A549 (cell line): Measurements from ENCODE around the gene GPATCH4. TPM values are rescaled to one million over a fixed set of nuclear protein-coding genes. Genes with fewer than 3 reads are reported as not detected.

Experiments used
- ATAC-seq, 2 experiments: fragments of 200-7000 bp in 1 of 2; fragments of >200 bp in 1 of 2; cut with Nextera tagmentation in 1 of 2; cut with Tn5 transposase in 1 of 2; 3 replicates each; pipeline versions ENCODE4 v1.8.0 to v1.9.1; 2018 to 2020; ENCODE audit warnings: mild to moderate bottlenecking in 1 of 2, moderate library complexity in 1 of 2
- CTCF ChIA-PET: fragments of 300-600 bp; sonication (Branson Sonifier 250); formaldehyde crosslinking; extraction: SDS; loops from one replicate; lab custom pipeline; 2021; ENCODE audit warnings: antibody characterized with exemption, inconsistent platforms; lab: Yijun Ruan, JAX
- POLR2A ChIA-PET: fragments of 350-600 bp; formaldehyde crosslinking; extraction: SDS; loops from one replicate; lab custom pipeline; 2021; ENCODE audit warnings: antibody characterized with exemption, inconsistent platforms; lab: Yijun Ruan, JAX
- DNase-seq, 2 experiments: peaks; one replicate each; pipeline versions ENCODE4 v3.0.0 to v3.0.0-alpha.2; 2011 to 2016; ENCODE audit warnings: low read depth in 1 of 2, low spot score in 1 of 2
- FAIRE-seq: peaks from 2 replicates; lab custom pipeline; 2011; peaks lifted over from hg19 to GRCh38; lab: Jason Lieb, UNC
- H3K27ac ChIP-seq, 2 experiments: fragments of >200 bp; sonication (Bioruptor Twin); formaldehyde crosslinking; 3 replicates each; pipeline ENCODE4 v1.5.1; 2016 to 2017
- H3K4me1 ChIP-seq: fragments of >200 bp; sonication (Bioruptor Twin); formaldehyde crosslinking; 3 replicates; pipeline ENCODE4 v1.6.1; 2016
- H3K4me2 ChIP-seq: fragments of >200 bp; sonication (Bioruptor Twin); formaldehyde crosslinking; 3 replicates; pipeline ENCODE4 v1.6.1; 2016
- H3K4me3 ChIP-seq: fragments of >200 bp; sonication (Bioruptor Twin); formaldehyde crosslinking; 3 replicates; pipeline ENCODE4 v1.5.1; 2016
- H3K9me3 ChIP-seq: fragments of >200 bp; sonication (Bioruptor Twin); formaldehyde crosslinking; 3 replicates; pipeline ENCODE4 v1.6.1; 2016
- CBX2 ChIP-seq: fragments of 200-600 bp; sonication (generic); IDR thresholded peaks from 2 replicates; pipeline ENCODE4 v1.6.1; 2016; ENCODE audit warnings: low read depth, mild to moderate bottlenecking, borderline replicate concordance
- CBX8 ChIP-seq: fragments of 200-600 bp; sonication (generic); IDR thresholded peaks from 2 replicates; pipeline ENCODE4 v1.6.1; 2016
- CEBPB ChIP-seq, 2 experiments: fragments of >200 bp in 1 of 2; sonication (Bioruptor Twin) in 1 of 2; formaldehyde crosslinking in 1 of 2; IDR thresholded peaks; 2 replicates each; pipeline ENCODE4 v1.6.1; 2012 to 2016
- EHF ChIP-seq: fragments of 250-450 bp; sonication (Bioruptor Pico); IDR thresholded peaks from 2 replicates; pipeline ENCODE4 v1.5.0; 2020; ENCODE audit warnings: mild to moderate bottlenecking
- FOSB ChIP-seq: fragments of 250-450 bp; sonication (Bioruptor Pico); IDR thresholded peaks from 2 replicates; pipeline ENCODE4 v1.5.0; 2020; ENCODE audit warnings: mild to moderate bottlenecking, moderate library complexity
- FOSL2 ChIP-seq, 2 experiments: fragments of 450-650 bp in 1 of 2; fragments of >200 bp in 1 of 2; sonication (Bioruptor Twin) in 1 of 2; formaldehyde crosslinking; IDR thresholded peaks; 2 replicates each; pipeline versions ENCODE4 v1.5.0 to v1.6.1; 2016 to 2020; ENCODE audit warnings: mild to moderate bottlenecking in 1 of 2, moderate library complexity in 1 of 2
- FOXS1 ChIP-seq: fragments of 250-450 bp; sonication (Bioruptor Pico); IDR thresholded peaks from 2 replicates; pipeline ENCODE4 v1.5.0; 2020; ENCODE audit warnings: mild to moderate bottlenecking, moderate library complexity
- GATA3 ChIP-seq: IDR thresholded peaks from 2 replicates; pipeline ENCODE4 v1.6.1; 2012; ENCODE audit warnings: borderline replicate concordance
- JUN ChIP-seq, 2 experiments: fragments of >200 bp; sonication (Bioruptor Twin); formaldehyde crosslinking; IDR thresholded peaks; 2 replicates in 1 of 2; 3 replicates in 1 of 2; pipeline ENCODE4 v1.6.1; 2016 to 2017
- KDM5A ChIP-seq: fragments of 200-600 bp; sonication (generic); IDR thresholded peaks from 2 replicates; pipeline ENCODE4 v1.6.1; 2016; ENCODE audit warnings: antibody characterized with exemption, mild to moderate bottlenecking
- MAFK ChIP-seq: fragments of 450-650 bp; IDR thresholded peaks from 2 replicates; pipeline ENCODE4 v1.6.1; 2014; ENCODE audit not compliant: partially characterized antibody
- MAZ ChIP-seq: fragments of 150-350 bp; IDR thresholded peaks from 2 replicates; pipeline ENCODE4 v1.6.1; 2014; ENCODE audit warnings: antibody characterized with exemption, low read depth, low read length, borderline replicate concordance
- NPAS2 ChIP-seq: fragments of 250-450 bp; sonication (Bioruptor Pico); IDR thresholded peaks from 2 replicates; pipeline ENCODE4 v1.8.0; 2022; ENCODE audit warnings: mild to moderate bottlenecking, moderate library complexity, borderline replicate concordance
- PHF8 ChIP-seq: fragments of 200-600 bp; sonication (generic); IDR thresholded peaks from 2 replicates; pipeline ENCODE4 v1.6.1; 2016; ENCODE audit warnings: low read depth, mild to moderate bottlenecking, antibody characterized with exemption, moderate library complexity, borderline replicate concordance
- POLR2AphosphoS2 ChIP-seq: conservative IDR thresholded peaks from 2 replicates; pipeline ENCODE4 v1.6.1; 2012; ENCODE audit warnings: low read length, improper control_type of control experiment, inconsistent platforms
- RARB ChIP-seq: fragments of 250-450 bp; sonication (Bioruptor Pico); IDR thresholded peaks from 2 replicates; pipeline ENCODE4 v1.8.0; 2021; ENCODE audit warnings: mild to moderate bottlenecking, moderate library complexity
- RNF2 ChIP-seq: fragments of 200-600 bp; sonication (generic); IDR thresholded peaks from 2 replicates; pipeline ENCODE4 v1.6.1; 2016; ENCODE audit warnings: low read depth, mild to moderate bottlenecking, antibody characterized with exemption, moderate library complexity, borderline replicate concordance
- ZSCAN20 ChIP-seq: fragments of 250-450 bp; sonication (Bioruptor Pico); IDR thresholded peaks from 2 replicates; pipeline ENCODE4 v1.8.0; 2022; ENCODE audit warnings: mild to moderate bottlenecking, moderate library complexity
- WGBS: methylation state at CpG from one replicate; pipeline ENCODE4 v1.1.6; 2017; ENCODE audit errors: missing lambda C conversion rate; 5-methylcytosine and 5-hydroxymethylcytosine counted together
- polyA plus RNA-seq, 4 experiments: library from polyadenylated mRNA; depleted of rRNA in 3 of 4; stranded (reverse); fragments of >200 nt; fragmentation: RNase III in 1 of 4; extraction: RNeasy Plus Mini Kit Qiagen cat#74134 plus additional on column Dnase treatment in 1 of 4; gene quantifications; 2 replicates in 3 of 4; 3 replicates in 1 of 4; pipeline ENCODE4 v1.2.3, GENCODE V29; 2011 to 2017
- TF ChIP-seq, protein P1 (sequence below): IDR thresholded peaks from 2 replicates; pipeline ENCODE4 v1.6.1; 2012
- TF ChIP-seq, protein P2 (sequence below): fragments of 150-350 bp; IDR thresholded peaks from 2 replicates; pipeline ENCODE4 v1.6.1; 2014; ENCODE audit warnings: low read depth, mild to moderate bottlenecking, low read length

The GPATCH4 gene
- polyA plus RNA-seq, 2 of the 4 experiments (the other 2 are of a cell fraction): 68.1 to 85.2 TPM

DNA sequence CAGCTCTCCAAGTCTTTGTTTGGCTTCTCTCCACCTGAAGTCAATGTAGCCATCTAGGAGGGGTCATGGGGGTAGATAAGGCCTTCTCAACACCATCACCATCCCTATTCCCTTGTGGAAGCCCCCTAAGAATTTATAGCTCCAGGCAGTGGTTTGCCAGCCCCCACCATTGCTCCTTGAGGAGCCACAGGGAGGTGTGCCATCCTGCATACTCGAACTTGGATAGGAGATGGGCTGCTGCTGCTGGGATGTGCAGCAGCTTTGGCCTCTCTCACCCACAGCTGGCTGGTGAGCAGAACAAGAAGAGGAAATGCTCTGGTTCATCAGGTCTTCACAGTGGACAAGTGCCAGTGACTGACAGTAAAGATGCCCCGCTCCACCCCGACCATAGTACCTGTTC is 4.9 kb downstream of the GPATCH4 start:
- Histone ChIP-seq H3K4me3 (no peak overlapping the region), H3K9me3 (no peaks in the 10 kb centered on the region), H3K27ac (no peak overlapping the region), H3K4me2 (no peak overlapping the region), H3K4me1 (peaks cover 13% of the 10 kb centered on the region)
- POLR2A ChIA-PET: interaction anchor here (1.6 kb wide), 1 partner anchor 94 kb away, joined by 5 read pairs; no protein-coding TSS in a partner anchor
- no peak for ATAC-seq
- DNase-seq: no peak
- WGBS: 86% methylated on average over 3 of the region's 3 CpGs
- CTCF ChIA-PET: interaction anchor here (0.9 to 12.5 kb wide), 8 partner anchors 10 to 211 kb away, joined by 3 to 135 read pairs (median 4); no protein-coding TSS in a partner anchor
- TF ChIP-seq JUN (IDR thresholded peaks at IDR 0.05) (0 out of 5 replicates have a peak, but pooled peaks of 1 of the 2 experiments have one; percentile 15), RNF2 (no peak)
- no peak for FAIRE-seq

DNA sequence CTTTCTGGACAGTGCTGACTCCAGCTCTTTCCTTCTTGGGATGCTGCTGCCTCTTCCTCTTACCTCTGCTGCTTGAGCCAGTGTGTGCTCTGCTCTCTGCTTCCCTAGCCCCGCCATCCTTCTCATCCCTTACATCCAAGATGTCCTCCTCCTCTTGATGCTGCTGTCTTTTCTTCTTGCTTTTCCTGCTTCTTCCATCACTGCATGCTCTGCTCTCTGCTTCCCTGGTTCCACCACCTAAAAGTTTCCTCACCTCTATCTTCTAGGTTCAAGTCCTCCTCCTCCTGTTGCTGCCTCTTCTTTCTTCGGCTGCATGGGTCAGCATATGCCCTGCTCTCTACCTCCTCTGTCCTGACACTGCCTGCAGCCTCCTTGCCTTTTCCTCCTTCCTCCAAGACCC is 6.3 kb downstream of the GPATCH4 start:
- ChIA-PET CTCF (interaction anchor here (1.2 to 12.5 kb wide), 6 partner anchors 9 to 210 kb away, joined by 4 to 135 read pairs (median 7); no protein-coding TSS in a partner anchor), POLR2A (interaction anchor here (1.6 kb wide), 1 partner anchor 94 kb away, joined by 5 read pairs; no protein-coding TSS in a partner anchor)

DNA sequence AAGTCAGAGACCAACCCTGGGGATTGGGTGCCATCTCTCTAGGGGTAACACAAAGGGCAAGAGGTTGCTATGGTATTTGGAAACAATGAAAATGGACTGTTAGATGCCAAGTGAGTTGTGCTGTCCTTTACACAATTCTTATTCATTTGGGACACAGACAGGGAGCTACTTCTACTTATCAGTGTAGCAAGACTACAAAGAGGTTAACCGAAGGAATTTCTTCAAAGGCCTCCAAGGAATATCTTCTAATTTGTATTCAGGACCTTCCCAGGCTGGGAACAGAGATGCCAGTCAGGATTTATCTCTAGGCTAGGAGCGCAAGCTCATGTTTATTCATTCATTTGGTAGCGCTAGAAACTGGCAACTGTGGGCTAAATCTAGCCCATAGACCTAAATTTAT is 7.1 kb downstream of the GPATCH4 start:
- 92% methylated on average over 3 of the region's 3 CpGs for WGBS
- Histone ChIP-seq H3K4me1 (peaks cover 6% of the 10 kb centered on the region; the same call in 2 of the 3 replicates), H3K4me3 (no peak overlapping the region), H3K27ac (no peak overlapping the region), H3K4me2 (no peak overlapping the region), H3K9me3 (no peaks in the 10 kb centered on the region)
- FAIRE-seq (no peak), DNase-seq (no peak), ATAC-seq (no peak)
- no peak for TF ChIP-seq CEBPB (IDR thresholded peaks at IDR 0.05)
- peak in 1 of 2 experiments; percentile 15; a peak in 1 of 5 replicates for TF ChIP-seq JUN (IDR thresholded peaks at IDR 0.05)
- TF ChIP-seq EHF (CRISPR knock-in tag): no peak
- ChIA-PET CTCF (interaction anchor here (0.8 to 12.5 kb wide), 9 partner anchors 9 to 95 kb away, joined by 3 to 135 read pairs (median 5); no protein-coding TSS in a partner anchor), POLR2A (interaction anchor here (0.6 to 1.6 kb wide), 4 partner anchors 23 to 137 kb away, joined by 3 to 5 read pairs (median 4); no protein-coding TSS in a partner anchor)

More for the DNA sequence above, 6.3 kb downstream of the GPATCH4 start:
- Histone ChIP-seq H3K4me2 (no peak overlapping the region), H3K4me1 (peaks cover 14% of the 10 kb centered on the region), H3K9me3 (no peaks in the 10 kb centered on the region), H3K4me3 (no peak overlapping the region), H3K27ac (no peak overlapping the region)
- 93% methylated on average over 2 of the region's 2 CpGs for WGBS
- FAIRE-seq: no peak
- TF ChIP-seq, protein P1, sequence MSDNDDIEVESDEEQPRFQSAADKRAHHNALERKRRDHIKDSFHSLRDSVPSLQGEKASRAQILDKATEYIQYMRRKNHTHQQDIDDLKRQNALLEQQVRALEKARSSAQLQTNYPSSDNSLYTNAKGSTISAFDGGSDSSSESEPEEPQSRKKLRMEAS: no peak
- no peak for TF ChIP-seq CBX2
- TF ChIP-seq CBX8: no peak
- TF ChIP-seq, protein P2, sequence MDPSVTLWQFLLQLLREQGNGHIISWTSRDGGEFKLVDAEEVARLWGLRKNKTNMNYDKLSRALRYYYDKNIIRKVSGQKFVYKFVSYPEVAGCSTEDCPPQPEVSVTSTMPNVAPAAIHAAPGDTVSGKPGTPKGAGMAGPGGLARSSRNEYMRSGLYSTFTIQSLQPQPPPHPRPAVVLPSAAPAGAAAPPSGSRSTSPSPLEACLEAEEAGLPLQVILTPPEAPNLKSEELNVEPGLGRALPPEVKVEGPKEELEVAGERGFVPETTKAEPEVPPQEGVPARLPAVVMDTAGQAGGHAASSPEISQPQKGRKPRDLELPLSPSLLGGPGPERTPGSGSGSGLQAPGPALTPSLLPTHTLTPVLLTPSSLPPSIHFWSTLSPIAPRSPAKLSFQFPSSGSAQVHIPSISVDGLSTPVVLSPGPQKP: no peak
- no peak for TF ChIP-seq PHF8
- peak in 1 of 2 experiments; percentile 4; a peak in 1 of 5 replicates for TF ChIP-seq JUN (IDR thresholded peaks at IDR 0.05)
- TF ChIP-seq RNF2: no peak
- TF ChIP-seq FOSL2 (IDR thresholded peaks at IDR 0.05): no peak
- TF ChIP-seq FOSL2 (CRISPR knock-in tag; IDR thresholded peaks at IDR 0.05): no peak
- TF ChIP-seq, all 56 proteins: peak for 1
- ATAC-seq (no peak), DNase-seq (no peak)

DNA sequence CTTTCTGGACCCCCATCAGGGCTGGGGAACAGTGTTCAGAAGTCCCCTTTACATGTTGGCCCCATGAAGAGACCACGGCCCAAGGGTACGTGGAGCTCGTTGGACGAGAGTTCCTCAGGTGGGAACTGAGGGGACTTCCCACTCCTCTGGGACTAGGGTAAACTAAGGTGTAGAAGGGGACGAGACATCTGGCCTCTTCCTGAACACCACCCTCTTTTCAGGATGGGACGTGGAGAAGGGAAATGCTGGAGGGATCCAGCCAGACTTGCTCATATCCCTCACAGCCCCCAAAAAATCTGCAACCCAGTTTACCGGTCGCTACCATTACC is 7.7 kb downstream of the GPATCH4 start:
- TF ChIP-seq GATA3 (no peak), FOXS1 (no peak), NPAS2 (no peak), ZSCAN20 (CRISPR knock-in tag) (no peak), KDM5A (no peak), FOSB (CRISPR knock-in tag) (no peak), MAZ (no peak), RARB (CRISPR knock-in tag) (no peak), MAFK (no peak), POLR2AphosphoS2 (no peak)
- TF ChIP-seq, protein P2: no peak
- Histone ChIP-seq H3K9me3 (no peaks in the 10 kb centered on the region), H3K4me3 (no peak overlapping the region), H3K4me2 (no peak overlapping the region), H3K27ac (0 out of 6 replicates have a peak overlapping the region, but pooled peaks of 1 of the 2 experiments have one; percentile 12), H3K4me1 (peaks cover 6% of the 10 kb centered on the region; the same call in 2 of the 3 replicates)
- FAIRE-seq (no peak), ATAC-seq (no peak), DNase-seq (no peak)
- POLR2A ChIA-PET: interaction anchor here (1.0 to 1.6 kb wide), 3 partner anchors 22 to 136 kb away, joined by 4 to 5 read pairs (median 5); no protein-coding TSS in a partner anchor
- CTCF ChIA-PET: interaction anchor here (1.0 to 12.5 kb wide), 12 partner anchors 9 to 208 kb away, joined by 3 to 135 read pairs (median 6); no protein-coding TSS in a partner anchor
- 95% methylated on average over 8 of the region's 8 CpGs for WGBS
